Measurements from ENCODE around the gene TAAR6. TPM values are rescaled to one million over a fixed set of nuclear protein-coding genes. Genes with fewer than 3 reads are reported as not detected.

TAAR6 gene
- total and polyA plus RNA-seq, 9 of the 15 experiments (the other 6 are each of a cell fraction or from before 2014, with no cell fraction given) = not detected

GRCh38 chr6:132537145-132537544, 33.0 kb upstream of the TAAR6 start:
- ChIA-PET POLR2A (no interaction called here), CTCF (ENCODE audit: low intra/inter-chr PET ratio) (no interaction called here)
- no peak for FAIRE-seq
- no peak overlapping the region for H3K9ac ChIP-seq (ENCODE audit: insufficient read depth in 1 of 2, low read depth in 2 of 2, low read length in 2 of 2)
- H4K20me1 ChIP-seq (replicated peaks; ENCODE audit: control insufficient read depth, insufficient read depth, low read length) = no peaks in the 10 kb centered on the region
- no peaks in the 10 kb centered on the region for H3K9me3 ChIP-seq (replicated peaks; ENCODE audit: control insufficient read depth, insufficient read depth, low read depth, low read length)
- no peak overlapping the region for H2AFZ ChIP-seq (ENCODE audit: low read depth, low read length)
- TF ChIP-seq ZC3H4 (CRISPR knock-in tag; IDR thresholded peaks at IDR 0.05; ENCODE audit: borderline replicate concordance) (no peak), MAFG (tag; conservative IDR thresholded peaks at IDR 0.05) (peak; percentile 37), C11orf30 (IDR thresholded peaks at IDR 0.05; ENCODE audit: low read depth) (peak; percentile 21; the same call in 1 of the 2 replicates), NFE2 (IDR thresholded peaks at IDR 0.05; ENCODE audit: low read depth) (peak; percentile 26; the same call in 1 of the 2 replicates)
- in situ Hi-C loops (cut with MboI) (loop anchor here (25.0 kb wide), 2 partner anchors 225 to 1000 kb away; partner anchors contain the start of gene VNN2), intact Hi-C loops (cut with micrococcal nuclease) (no loop called here)
- WGBS (ENCODE audit: insufficient coverage, low coverage, missing lambda C conversion rate) = 0% methylated on average over 3 of the region's 3 CpGs
- no TSS peak for BruUV-seq (replicated peaks)
- no peaks in the 10 kb centered on the region for H3K4me1 ChIP-seq (replicated peaks in 1 of 2; ENCODE audit: control insufficient read depth in 2 of 2, insufficient read depth in 2 of 2, low read length in 2 of 2)
- H3K79me2 ChIP-seq (ENCODE audit: control insufficient read depth, insufficient read depth, low read length) = no peaks in the 10 kb centered on the region
- no peaks in the 10 kb centered on the region; a peak in 1 of 5 replicates for H3K27me3 ChIP-seq (ENCODE audit: control insufficient read depth in 2 of 2, insufficient read depth in 2 of 2, low read length in 2 of 2)
- no peaks in the 10 kb centered on the region for H3K36me3 ChIP-seq (ENCODE audit: control insufficient read depth, insufficient read depth, low read length)
- H3K27ac ChIP-seq (ENCODE audit: extremely low read depth, low read depth, low read length) = no peak overlapping the region
- no peak for ATAC-seq
- no peak overlapping the region for H3K4me3 ChIP-seq
- H3K4me2 ChIP-seq (ENCODE audit: insufficient read depth, low read length) = no peak overlapping the region
- no peaks in the 10 kb centered on the region for H3K9me1 ChIP-seq (ENCODE audit: control insufficient read depth, insufficient read depth, low read length)
- DNase-seq (ENCODE audit: extremely low read depth in 1 of 4, low spot score in 3 of 4) = no peak

GRCh38 chr6:132537977-132538376, 32.1 kb upstream of the TAAR6 start, which contains the start of gene TAAR9:
Gene TAAR9, plus strand, starts transcription at chr6:132538277. Its CDS starts 13 bp downstream, at chr6:132538290.
- H3K36me3 ChIP-seq (ENCODE audit: control insufficient read depth, insufficient read depth, low read length) = no peaks in the 10 kb centered on the region
- no peaks in the 10 kb centered on the region for H3K4me1 ChIP-seq (replicated peaks in 1 of 2; ENCODE audit: control insufficient read depth in 2 of 2, insufficient read depth in 2 of 2, low read length in 2 of 2)
- no peak for ATAC-seq
- no TSS peak for BruUV-seq (replicated peaks)
- ChIA-PET CTCF (ENCODE audit: low intra/inter-chr PET ratio) (no interaction called here), POLR2A (interaction anchor here (0.6 to 1.2 kb wide), 2 partner anchors 122 to 276 kb away, joined by 3 to 4 read pairs; no protein-coding TSS in a partner anchor)
- FAIRE-seq = no peak
- DNase-seq (ENCODE audit: extremely low read depth in 1 of 4, low spot score in 3 of 4) = no peak
- no peaks in the 10 kb centered on the region for H3K9me3 ChIP-seq (replicated peaks; ENCODE audit: control insufficient read depth, insufficient read depth, low read depth, low read length)
- no peak within 1 kb of the TSS for H3K27ac ChIP-seq (ENCODE audit: extremely low read depth, low read depth, low read length)
- intact Hi-C loops (cut with micrococcal nuclease) = no loop called here
- no peaks in the 10 kb centered on the region for H4K20me1 ChIP-seq (replicated peaks; ENCODE audit: control insufficient read depth, insufficient read depth, low read length)
- H2AFZ ChIP-seq (ENCODE audit: low read depth, low read length) = no peak within 1 kb of the TSS
- no peaks in the 10 kb centered on the region for H3K79me2 ChIP-seq (ENCODE audit: control insufficient read depth, insufficient read depth, low read length)
- no peaks in the 10 kb centered on the region; a peak in 1 of 5 replicates for H3K27me3 ChIP-seq (ENCODE audit: control insufficient read depth in 2 of 2, insufficient read depth in 2 of 2, low read length in 2 of 2)
- H3K9ac ChIP-seq (ENCODE audit: insufficient read depth in 1 of 2, low read depth in 2 of 2, low read length in 2 of 2) = no peak within 1 kb of the TSS
- under 1% methylated on average over 4 of the region's 4 CpGs for WGBS (ENCODE audit: insufficient coverage, low coverage, missing lambda C conversion rate)
- in situ Hi-C loops (cut with MboI) = loop anchor here (25.0 kb wide), 2 partner anchors 224 to 999 kb away; partner anchors contain the start of gene VNN2
- no peak within 1 kb of the TSS for H3K4me2 ChIP-seq (ENCODE audit: insufficient read depth, low read length)
- TF ChIP-seq ZFPM2 (CRISPR knock-in tag; IDR thresholded peaks at IDR 0.05) = no peak
- TF ChIP-seq MEF2D (tag; conservative IDR thresholded peaks at IDR 0.05; ENCODE audit: low read depth) = no peak
- no peak for TF ChIP-seq ZNF780A (CRISPR knock-in tag; IDR thresholded peaks at IDR 0.05)
- TF ChIP-seq ZC3H4 (CRISPR knock-in tag; IDR thresholded peaks at IDR 0.05; ENCODE audit: borderline replicate concordance) = no peak
- TF ChIP-seq HSF4 (CRISPR knock-in tag; IDR thresholded peaks at IDR 0.05; ENCODE audit: borderline replicate concordance) = no peak
- no peak for TF ChIP-seq ZNF699 (CRISPR knock-in tag; IDR thresholded peaks at IDR 0.05; ENCODE audit: insufficient replicate concordance)
- no peak for TF ChIP-seq HOMEZ (CRISPR knock-in tag; IDR thresholded peaks at IDR 0.05)
- no peak for TF ChIP-seq ZKSCAN8 (CRISPR knock-in tag; IDR thresholded peaks at IDR 0.05)
- no peaks in the 10 kb centered on the region for H3K9me1 ChIP-seq (ENCODE audit: control insufficient read depth, insufficient read depth, low read length)
- no peak within 1 kb of the TSS for H3K4me3 ChIP-seq
